Neural cell (in vitro differentiated cells): Measurements from ENCODE around the gene SIL1. TPM values are rescaled to one million over a fixed set of nuclear protein-coding genes. Genes with fewer than 3 reads are reported as not detected.

Experiments used
- H2AFZ ChIP-seq: fragments of 200-600, 300-800 bp; sonication (generic), shearing (Covaris generic); 2 replicates; pipeline ENCODE4 v1.6.0; 2014; ENCODE audit warnings: low read depth, mild to moderate bottlenecking, antibody characterized with exemption, low read length, moderate library complexity
- H3F3A ChIP-seq: fragments of 200-600 bp; shearing (Covaris generic); 2 replicates; pipeline ENCODE4 v1.6.1; 2016; ENCODE audit warnings: mild to moderate bottlenecking, moderate library complexity, mixed read lengths, antibody characterized with exemption, low read length; ENCODE audit not compliant: insufficient read depth, poor library complexity, severe bottlenecking
- H3K27ac ChIP-seq: fragments of 200-600, 300-800 bp; sonication (generic), shearing (Covaris generic); 2 replicates; pipeline ENCODE4 v1.5.1; 2014; ENCODE audit warnings: mild to moderate bottlenecking, low read length, moderate library complexity
- H3K27me3 ChIP-seq: fragments of 300-800, 200-600 bp; sonication (generic), shearing (Covaris generic); 2 replicates; pipeline ENCODE4 v1.6.0; 2014; ENCODE audit warnings: mild to moderate bottlenecking, low read depth, low read length, moderate library complexity; ENCODE audit not compliant: insufficient read depth
- H3K36me3 ChIP-seq: fragments of 300-800, 200-600 bp; sonication (generic), shearing (Covaris generic); 2 replicates; pipeline ENCODE4 v1.5.1; 2014; ENCODE audit warnings: mild to moderate bottlenecking, antibody characterized with exemption, low read length, moderate library complexity; ENCODE audit not compliant: insufficient read depth
- H3K4me2 ChIP-seq: fragments of 300-800, 200-600 bp; sonication (generic), shearing (Covaris generic); 2 replicates; pipeline ENCODE4 v1.6.0; 2014; ENCODE audit warnings: mild to moderate bottlenecking, low read length
- H3K4me3 ChIP-seq: fragments of 300-800, 200-600 bp; sonication (generic), shearing (Covaris generic); 2 replicates; pipeline ENCODE4 v1.5.1; 2014; ENCODE audit warnings: mild to moderate bottlenecking, low read length, moderate library complexity
- H3K79me2 ChIP-seq: fragments of 200-600 bp; shearing (Covaris generic); replicated peaks from 2 replicates; pipeline ENCODE4 v1.6.0; 2014; ENCODE audit warnings: mild to moderate bottlenecking, low read length, moderate library complexity; ENCODE audit not compliant: insufficient read depth
- H3K9ac ChIP-seq: fragments of 300-800, 200-600 bp; sonication (generic), shearing (Covaris generic); 2 replicates; pipeline ENCODE4 v1.6.1; 2016; ENCODE audit warnings: mild to moderate bottlenecking, low read length, mixed read lengths
- H3K9me2 ChIP-seq: fragments of 200-600 bp; shearing (Covaris generic); 2 replicates; pipeline ENCODE4 v1.6.1; 2016; ENCODE audit warnings: mild to moderate bottlenecking, low read length, mixed read lengths; ENCODE audit not compliant: insufficient read depth
- H3K9me3 ChIP-seq: fragments of 200-600, 300-800 bp; sonication (generic), shearing (Covaris generic); 2 replicates; pipeline ENCODE4 v1.6.1; 2016; ENCODE audit warnings: mild to moderate bottlenecking, mixed run types, low read length, moderate library complexity, mixed read lengths
- H4K20me1 ChIP-seq: fragments of 200-600 bp; shearing (Covaris generic); 2 replicates; pipeline ENCODE4 v1.6.1; 2016; ENCODE audit warnings: mild to moderate bottlenecking, mixed run types; ENCODE audit not compliant: insufficient read depth
- EP300 ChIP-seq: fragments of 450-650 bp; conservative IDR thresholded peaks from 2 replicates; pipeline ENCODE4 v1.6.1; 2014; ENCODE audit warnings: antibody characterized with exemption, mild to moderate bottlenecking, moderate library complexity; ENCODE audit not compliant: poor library complexity, severe bottlenecking
- EZH2 ChIP-seq: fragments of 200-600, 300-800 bp; shearing (Covaris generic), sonication (generic); IDR thresholded peaks from 2 replicates; pipeline ENCODE4 v1.6.1; 2014; ENCODE audit warnings: antibody characterized with exemption, low read length, borderline replicate concordance, mild to moderate bottlenecking; ENCODE audit not compliant: insufficient read depth, poor library complexity, severe bottlenecking
- MXI1 ChIP-seq: fragments of 450-650 bp; conservative IDR thresholded peaks from 2 replicates; pipeline ENCODE4 v1.6.1; 2014; ENCODE audit warnings: antibody characterized with exemption, mild to moderate bottlenecking; ENCODE audit not compliant: poor library complexity, severe bottlenecking
- POLR2AphosphoS5 ChIP-seq: IDR thresholded peaks from 2 replicates; pipeline ENCODE4 v1.6.1; 2012
- RAD21 ChIP-seq: fragments of 450-650 bp; conservative IDR thresholded peaks from 2 replicates; pipeline ENCODE4 v1.6.1; 2014; ENCODE audit warnings: antibody characterized with exemption, mild to moderate bottlenecking, moderate library complexity
- SMC3 ChIP-seq: fragments of 450-650 bp; conservative IDR thresholded peaks from 2 replicates; pipeline ENCODE4 v1.6.1; 2014; ENCODE audit warnings: antibody characterized with exemption, mild to moderate bottlenecking, moderate library complexity; ENCODE audit not compliant: poor library complexity
- TAF1 ChIP-seq: IDR thresholded peaks from 2 replicates; pipeline ENCODE4 v1.6.1; 2012; ENCODE audit warnings: low read depth
- polyA plus RNA-seq: library from polyadenylated mRNA; depleted of rRNA; stranded (reverse); fragments of >200 nt; gene quantifications from 2 replicates; pipeline ENCODE4 v1.2.3, GENCODE V29; 2014
- TF ChIP-seq, protein P1 (sequence below): IDR thresholded peaks from 2 replicates; pipeline ENCODE4 v1.6.1; 2012; ENCODE audit warnings: borderline replicate concordance
- TF ChIP-seq, protein P2 (sequence below): fragments of 450-650 bp; IDR thresholded peaks from 2 replicates; pipeline ENCODE4 v1.5.1; 2014; ENCODE audit warnings: antibody characterized with exemption, mild to moderate bottlenecking, moderate library complexity; ENCODE audit not compliant: poor library complexity, severe bottlenecking

The SIL1 gene
- polyA plus RNA-seq, 1 donor from 2014 or later: 4.7 TPM

DNA sequence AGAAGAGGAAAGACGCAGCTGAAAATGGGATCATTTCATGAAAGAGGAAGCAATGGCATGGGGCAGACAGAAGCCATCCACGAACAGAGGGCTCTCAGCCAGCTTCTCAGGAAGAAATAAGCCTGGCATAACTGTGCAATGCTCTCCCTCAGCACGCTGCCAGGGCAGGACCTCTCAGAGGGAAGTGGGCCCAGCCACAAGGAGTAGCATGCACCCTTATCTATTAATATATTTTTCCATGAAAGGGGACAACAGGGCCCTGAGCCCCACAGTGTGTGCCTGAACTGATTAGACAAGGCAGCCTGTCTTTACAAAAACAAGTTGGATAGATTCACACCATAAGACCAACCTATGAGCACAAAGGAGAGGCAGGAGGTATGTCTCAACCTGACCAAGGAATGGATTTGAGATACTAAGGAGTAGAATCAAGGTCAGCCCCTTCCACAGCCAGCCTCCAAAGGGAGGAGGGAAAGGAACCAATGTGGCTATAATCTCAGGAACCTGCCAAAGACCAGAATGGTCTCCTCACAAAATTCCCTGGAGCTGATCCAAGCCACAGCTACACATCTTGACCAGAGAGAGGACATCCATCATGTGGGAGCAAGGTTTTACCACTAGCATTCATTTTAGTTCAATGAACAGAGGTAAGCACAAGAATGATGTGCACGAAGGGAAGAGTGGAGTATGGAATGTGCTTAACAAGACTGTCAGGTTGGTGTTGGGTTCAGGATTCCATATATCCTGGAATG, 154.8 kb downstream of the SIL1 start:
- no peak overlapping the region for H3K9ac ChIP-seq
- no peaks in the 10 kb centered on the region for H3F3A ChIP-seq
- no peak overlapping the region for H3K4me3 ChIP-seq
- H3K36me3 ChIP-seq: no peaks in the 10 kb centered on the region
- H3K79me2 ChIP-seq: no peaks in the 10 kb centered on the region
- H3K27ac ChIP-seq: no peak overlapping the region
- H3K9me3 ChIP-seq: no peaks in the 10 kb centered on the region
- TF ChIP-seq SMC3 (no peak), EZH2 (no peak), RAD21 (no peak)
- TF ChIP-seq, protein P1, sequence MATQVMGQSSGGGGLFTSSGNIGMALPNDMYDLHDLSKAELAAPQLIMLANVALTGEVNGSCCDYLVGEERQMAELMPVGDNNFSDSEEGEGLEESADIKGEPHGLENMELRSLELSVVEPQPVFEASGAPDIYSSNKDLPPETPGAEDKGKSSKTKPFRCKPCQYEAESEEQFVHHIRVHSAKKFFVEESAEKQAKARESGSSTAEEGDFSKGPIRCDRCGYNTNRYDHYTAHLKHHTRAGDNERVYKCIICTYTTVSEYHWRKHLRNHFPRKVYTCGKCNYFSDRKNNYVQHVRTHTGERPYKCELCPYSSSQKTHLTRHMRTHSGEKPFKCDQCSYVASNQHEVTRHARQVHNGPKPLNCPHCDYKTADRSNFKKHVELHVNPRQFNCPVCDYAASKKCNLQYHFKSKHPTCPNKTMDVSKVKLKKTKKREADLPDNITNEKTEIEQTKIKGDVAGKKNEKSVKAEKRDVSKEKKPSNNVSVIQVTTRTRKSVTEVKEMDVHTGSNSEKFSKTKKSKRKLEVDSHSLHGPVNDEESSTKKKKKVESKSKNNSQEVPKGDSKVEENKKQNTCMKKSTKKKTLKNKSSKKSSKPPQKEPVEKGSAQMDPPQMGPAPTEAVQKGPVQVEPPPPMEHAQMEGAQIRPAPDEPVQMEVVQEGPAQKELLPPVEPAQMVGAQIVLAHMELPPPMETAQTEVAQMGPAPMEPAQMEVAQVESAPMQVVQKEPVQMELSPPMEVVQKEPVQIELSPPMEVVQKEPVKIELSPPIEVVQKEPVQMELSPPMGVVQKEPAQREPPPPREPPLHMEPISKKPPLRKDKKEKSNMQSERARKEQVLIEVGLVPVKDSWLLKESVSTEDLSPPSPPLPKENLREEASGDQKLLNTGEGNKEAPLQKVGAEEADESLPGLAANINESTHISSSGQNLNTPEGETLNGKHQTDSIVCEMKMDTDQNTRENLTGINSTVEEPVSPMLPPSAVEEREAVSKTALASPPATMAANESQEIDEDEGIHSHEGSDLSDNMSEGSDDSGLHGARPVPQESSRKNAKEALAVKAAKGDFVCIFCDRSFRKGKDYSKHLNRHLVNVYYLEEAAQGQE: no peak
- H4K20me1 ChIP-seq: no peaks in the 10 kb centered on the region
- no peak overlapping the region for H3K4me2 ChIP-seq
- H3K27me3 ChIP-seq: no peaks in the 10 kb centered on the region
- H3K9me2 ChIP-seq: no peaks in the 10 kb centered on the region
- H2AFZ ChIP-seq: no peak overlapping the region

DNA sequence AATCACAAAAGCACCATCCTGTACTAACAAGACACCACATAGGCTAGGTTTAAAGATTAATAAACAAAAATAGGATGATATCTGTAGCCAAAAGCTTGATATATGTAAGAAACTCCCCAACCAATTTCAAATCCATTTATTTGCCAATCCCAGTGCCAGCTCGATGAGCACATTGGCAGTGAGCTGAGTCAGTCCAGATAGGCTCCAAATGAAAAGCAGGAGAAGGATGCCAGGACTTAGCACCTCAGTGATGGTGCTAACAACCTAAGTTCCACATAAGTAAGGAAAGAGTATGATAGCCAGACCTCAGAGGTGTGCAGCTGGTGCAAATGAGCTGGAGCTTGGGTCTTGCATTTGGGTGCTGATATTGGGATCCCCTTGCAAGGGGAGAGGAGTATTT, 158.1 kb downstream of the SIL1 start:
- H3K79me2 ChIP-seq: no peaks in the 10 kb centered on the region
- H4K20me1 ChIP-seq: no peaks in the 10 kb centered on the region
- no peaks in the 10 kb centered on the region for H3K9me2 ChIP-seq
- no peaks in the 10 kb centered on the region for H3K36me3 ChIP-seq
- H3K9ac ChIP-seq: no peak overlapping the region
- no peaks in the 10 kb centered on the region for H3F3A ChIP-seq
- H3K4me3 ChIP-seq: no peak overlapping the region
- no peak overlapping the region for H3K27ac ChIP-seq
- no peak overlapping the region for H3K4me2 ChIP-seq
- TF ChIP-seq RAD21 (no peak), SMC3 (no peak), MXI1 (no peak), POLR2AphosphoS5 (no peak), TAF1 (no peak), EZH2 (no peak), EP300 (no peak)
- TF ChIP-seq, protein P2, sequence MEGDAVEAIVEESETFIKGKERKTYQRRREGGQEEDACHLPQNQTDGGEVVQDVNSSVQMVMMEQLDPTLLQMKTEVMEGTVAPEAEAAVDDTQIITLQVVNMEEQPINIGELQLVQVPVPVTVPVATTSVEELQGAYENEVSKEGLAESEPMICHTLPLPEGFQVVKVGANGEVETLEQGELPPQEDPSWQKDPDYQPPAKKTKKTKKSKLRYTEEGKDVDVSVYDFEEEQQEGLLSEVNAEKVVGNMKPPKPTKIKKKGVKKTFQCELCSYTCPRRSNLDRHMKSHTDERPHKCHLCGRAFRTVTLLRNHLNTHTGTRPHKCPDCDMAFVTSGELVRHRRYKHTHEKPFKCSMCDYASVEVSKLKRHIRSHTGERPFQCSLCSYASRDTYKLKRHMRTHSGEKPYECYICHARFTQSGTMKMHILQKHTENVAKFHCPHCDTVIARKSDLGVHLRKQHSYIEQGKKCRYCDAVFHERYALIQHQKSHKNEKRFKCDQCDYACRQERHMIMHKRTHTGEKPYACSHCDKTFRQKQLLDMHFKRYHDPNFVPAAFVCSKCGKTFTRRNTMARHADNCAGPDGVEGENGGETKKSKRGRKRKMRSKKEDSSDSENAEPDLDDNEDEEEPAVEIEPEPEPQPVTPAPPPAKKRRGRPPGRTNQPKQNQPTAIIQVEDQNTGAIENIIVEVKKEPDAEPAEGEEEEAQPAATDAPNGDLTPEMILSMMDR: no peak
- TF ChIP-seq, protein P1: no peak
- H2AFZ ChIP-seq: no peak overlapping the region
- no peaks in the 10 kb centered on the region for H3K27me3 ChIP-seq
- H3K9me3 ChIP-seq: no peaks in the 10 kb centered on the region
